Testis (tissue), 2 donors: ENCODE results near the gene AS3MT.

Experiments used
- CTCF ChIP-seq, 3 experiments: fragments of 450-650 bp in 2 of 3; fragments of 200-600 bp in 1 of 3; sonication (generic) in 1 of 3; IDR thresholded peaks; one replicate each; pipeline ENCODE4 v1.5.1; 2016 to 2019; ENCODE audit warnings: antibody characterized with exemption in 3 of 3, mild to moderate bottlenecking in 2 of 3, moderate library complexity in 1 of 3
- POLR2A ChIP-seq: fragments of 450-650 bp; IDR thresholded peaks from one replicate; pipeline ENCODE4 v1.6.1; 2017; ENCODE audit warnings: antibody characterized with exemption, mild to moderate bottlenecking, moderate library complexity

DNA sequence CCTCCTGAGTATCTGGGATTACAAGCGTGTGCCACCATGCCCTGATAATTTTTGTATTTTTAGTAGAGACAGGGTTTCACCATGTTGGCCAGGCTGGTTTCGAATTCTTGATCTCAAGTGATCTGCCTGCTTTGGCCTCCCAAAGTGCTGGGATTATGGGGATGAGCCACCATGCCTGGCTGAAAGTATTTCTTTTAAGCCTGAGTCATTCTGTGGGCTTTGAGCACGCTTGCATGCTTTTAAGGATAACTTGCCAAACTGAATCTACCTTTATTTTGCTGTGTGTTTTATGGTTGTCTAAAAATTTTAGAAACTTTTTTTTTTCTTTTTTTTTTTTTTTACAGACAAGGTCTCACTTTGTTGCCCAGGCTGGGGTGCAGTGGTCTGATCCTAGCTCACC lies 82.0 kb downstream of the AS3MT start:
- no peak for TF ChIP-seq POLR2A
- no peak for TF ChIP-seq CTCF (IDR thresholded peaks at IDR 0.05)
